ENCODE measurements around the gene IGSF6.

DNA sequence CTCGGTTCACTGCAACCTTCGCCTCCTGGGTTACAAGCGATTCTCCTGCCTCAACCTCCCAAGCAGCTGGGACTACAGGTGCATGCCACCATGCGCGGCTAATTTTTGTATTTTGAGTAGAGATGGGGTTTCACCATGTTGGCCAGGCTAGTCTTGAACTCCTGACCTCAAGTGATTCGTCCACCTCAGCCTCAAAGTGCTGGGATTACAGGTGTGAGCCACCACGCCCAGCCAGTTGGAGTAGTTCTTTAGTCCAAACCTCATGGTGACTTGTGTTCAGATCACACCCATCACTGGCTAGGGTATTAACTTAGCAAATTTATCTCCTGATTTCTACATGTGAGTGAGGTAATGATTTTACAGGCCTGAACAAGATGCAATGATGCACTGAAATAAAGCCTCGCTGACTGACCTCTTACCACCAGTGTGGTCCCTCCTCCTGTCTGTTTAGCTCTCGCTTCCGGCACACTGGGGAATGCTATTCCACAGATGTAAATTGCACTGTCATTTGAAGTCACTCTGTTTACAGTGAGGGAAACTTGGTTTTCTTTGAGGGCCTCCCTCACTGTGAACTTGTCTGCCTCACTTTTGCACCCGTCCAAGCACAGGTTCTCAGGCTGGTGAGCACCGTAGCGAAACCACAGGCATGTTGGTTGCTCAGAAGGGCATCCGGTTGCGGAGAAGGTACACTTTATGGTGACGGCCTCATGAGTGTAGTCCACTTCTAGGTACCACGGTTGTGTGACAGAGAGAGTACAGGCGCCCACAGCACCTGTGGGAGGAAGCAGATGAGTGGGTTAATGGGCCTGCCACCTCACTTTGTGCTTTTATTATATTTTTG lies 5.5 kb downstream of the IGSF6 start:
- TF ChIP-seq CTCF (IDR thresholded peaks at IDR 0.05) (no peak), POLR2A (IDR thresholded peaks at IDR 0.05) (no peak)
